K562 (cell line): ENCODE measurements around the gene ANKRD44. TPM values are rescaled to one million over a fixed set of nuclear protein-coding genes. Genes with fewer than 3 reads are reported as not detected.

Experiments used
- ATAC-seq: fragments of 200-7000 bp; cut with Tn5 transposase; 3 replicates; pipeline ENCODE4 v1.9.1; 2020; ENCODE audit warnings: moderate library complexity
- BruUV-seq: library from RNA; stranded (reverse); fragments of 400-500 nt; replicated peaks from 2 replicates; lab custom pipeline; 2021; lab: Mats Ljungman, UMichigan
- CTCF ChIA-PET: fragments of 300-600 bp; formaldehyde crosslinking; extraction: SDS; loops from one replicate; lab custom pipeline; 2021; ENCODE audit warnings: low intra/inter-chr PET ratio; lab: Yijun Ruan, JAX
- POLR2A ChIA-PET: fragments of 300-600, 350-650 bp; sonication (Branson Sonifier 250); formaldehyde crosslinking; extraction: SDS; loops from one replicate; lab custom pipeline; 2021; ENCODE audit warnings: antibody characterized with exemption, inconsistent platforms; lab: Yijun Ruan, JAX
- DNase-seq, 4 experiments: peaks; one replicate each; pipeline versions ENCODE4 v3.0.0 to v3.0.0-alpha.2; 2011 to 2018; ENCODE audit warnings: low spot score in 3 of 4, mixed read lengths in 3 of 4; ENCODE audit errors: extremely low read depth in 1 of 4
- FAIRE-seq: peaks from 2 replicates; lab custom pipeline; 2011; peaks lifted over from hg19 to GRCh38; lab: Jason Lieb, UNC
- H2AFZ ChIP-seq: 2 replicates; pipeline ENCODE4 v1.6.0; 2011; ENCODE audit warnings: low read depth, low read length, control low read depth, inconsistent platforms
- H3K27ac ChIP-seq: fragments of 200-600 bp; 3 replicates; pipeline ENCODE4 v1.8.0; 2011; ENCODE audit warnings: low read depth, mild to moderate bottlenecking, control low read depth, inconsistent platforms, low read length, moderate library complexity, mixed read lengths; ENCODE audit errors: extremely low read depth
- H3K27me3 ChIP-seq, 2 experiments: fragments of 300-600 bp in 1 of 2; 2 replicates in 1 of 2; 3 replicates in 1 of 2; pipeline versions ENCODE4 v1.6.0 to v1.8.0; 2011; ENCODE audit warnings: inconsistent platforms in 2 of 2, low read length in 2 of 2, mild to moderate bottlenecking in 1 of 2, mixed read lengths in 1 of 2, moderate library complexity in 1 of 2; ENCODE audit not compliant: control insufficient read depth in 2 of 2, insufficient read depth in 2 of 2
- H3K36me3 ChIP-seq: fragments of 300-600 bp; 3 replicates; pipeline ENCODE4 v1.8.0; 2011; ENCODE audit warnings: mild to moderate bottlenecking, low read length, inconsistent platforms; ENCODE audit not compliant: control insufficient read depth, insufficient read depth
- H3K4me1 ChIP-seq, 2 experiments: fragments of 200-600 bp in 1 of 2; replicated peaks in 1 of 2; 2 replicates in 1 of 2; 3 replicates in 1 of 2; pipeline versions ENCODE4 v1.5.1 to v1.8.0; 2011; ENCODE audit warnings: inconsistent platforms in 2 of 2, low read length in 2 of 2, mild to moderate bottlenecking in 1 of 2, mixed read lengths in 1 of 2, moderate library complexity in 1 of 2; ENCODE audit not compliant: control insufficient read depth in 2 of 2, insufficient read depth in 2 of 2
- H3K4me2 ChIP-seq: 2 replicates; pipeline ENCODE4 v1.6.1; 2011; ENCODE audit warnings: low read length, control low read depth, inconsistent platforms, mixed read lengths; ENCODE audit not compliant: insufficient read depth
- H3K4me3 ChIP-seq: fragments of 200-600 bp; sonication (generic), shearing (Covaris generic); 2 replicates; pipeline ENCODE4 v1.5.1; 2016; ENCODE audit warnings: control low read depth, inconsistent platforms
- H3K79me2 ChIP-seq: fragments of 200-600 bp; 3 replicates; pipeline ENCODE4 v1.8.0; 2011; ENCODE audit warnings: low read length, inconsistent platforms; ENCODE audit not compliant: control insufficient read depth, insufficient read depth
- H3K9ac ChIP-seq, 2 experiments: 2 replicates each; pipeline versions ENCODE4 v1.6.0 to v1.6.1; 2011; ENCODE audit warnings: low read depth in 2 of 2, low read length in 2 of 2, control low read depth in 1 of 2, inconsistent platforms in 1 of 2, mild to moderate bottlenecking in 1 of 2, mixed read lengths in 1 of 2; ENCODE audit not compliant: insufficient read depth in 1 of 2
- H3K9me1 ChIP-seq: one replicate; pipeline ENCODE4 v1.6.0; 2011; ENCODE audit warnings: inconsistent platforms, mild to moderate bottlenecking, low read length, moderate library complexity; ENCODE audit not compliant: control insufficient read depth, insufficient read depth
- H3K9me3 ChIP-seq: replicated peaks from 2 replicates; pipeline ENCODE4 v1.5.1; 2011; ENCODE audit warnings: low read depth, low read length, inconsistent platforms; ENCODE audit not compliant: control insufficient read depth, insufficient read depth
- H4K20me1 ChIP-seq: replicated peaks from 2 replicates; pipeline ENCODE4 v1.6.1; 2011; ENCODE audit warnings: low read length, inconsistent platforms, mixed read lengths; ENCODE audit not compliant: control insufficient read depth, insufficient read depth
- BACH1 ChIP-seq: fragments of 200-800 bp; sonication (Bioruptor generic); IDR thresholded peaks from 2 replicates; pipeline ENCODE4 v1.6.1; 2016; ENCODE audit warnings: missing genetic modification characterization, missing compliant biosample characterization
- EHMT2 ChIP-seq: fragments of 450-650 bp; IDR thresholded peaks from 2 replicates; pipeline ENCODE4 v1.6.1; 2018; ENCODE audit warnings: antibody characterized with exemption
- ELK1 ChIP-seq: sonication (generic); formaldehyde crosslinking; IDR thresholded peaks from 2 replicates; pipeline ENCODE4 v1.8.1; 2022; ENCODE audit warnings: missing genetic modification reagents
- ESRRB ChIP-seq: fragments of 250-450 bp; sonication (Bioruptor Pico); IDR thresholded peaks from 2 replicates; pipeline ENCODE4 v1.5.0; 2020; ENCODE audit warnings: mild to moderate bottlenecking, moderate library complexity, borderline replicate concordance
- IRF9 ChIP-seq: fragments of 450-650 bp; IDR thresholded peaks from 2 replicates; pipeline ENCODE4 v1.6.1; 2016; ENCODE audit warnings: missing biosample characterization, missing genetic modification characterization
- NCOA6 ChIP-seq: fragments of 450-650 bp; IDR thresholded peaks from 2 replicates; pipeline ENCODE4 v1.6.1; 2017; ENCODE audit warnings: mild to moderate bottlenecking
- POU5F1 ChIP-seq: fragments of 150-350 bp; IDR thresholded peaks from 2 replicates; pipeline ENCODE4 v1.6.1; 2014; ENCODE audit warnings: borderline replicate concordance, low read length, low read depth, mild to moderate bottlenecking; ENCODE audit not compliant: partially characterized antibody
- TFAM ChIP-seq: fragments of 250-450 bp; sonication (Bioruptor Pico); conservative IDR thresholded peaks from 2 replicates; pipeline ENCODE4 v1.5.0; 2021; ENCODE audit warnings: mild to moderate bottlenecking, moderate library complexity
- TGIF2 ChIP-seq: sonication (generic); formaldehyde crosslinking; IDR thresholded peaks from 2 replicates; pipeline ENCODE4 v1.8.1; 2022; ENCODE audit warnings: mild to moderate bottlenecking, missing genetic modification reagents, moderate library complexity
- ZBTB17 ChIP-seq: fragments of 450-650 bp; formaldehyde crosslinking; IDR thresholded peaks from 2 replicates; pipeline ENCODE4 v1.4.0; 2020; ENCODE audit warnings: mild to moderate bottlenecking
- WGBS: fragments of 100-300 bp; shearing (Covaris generic); methylation state at CpG from one replicate; pipeline ENCODE4 v1.1.6; 2016; ENCODE audit warnings: low coverage, mixed read lengths; ENCODE audit not compliant: insufficient coverage; ENCODE audit errors: missing lambda C conversion rate; 5-methylcytosine and 5-hydroxymethylcytosine counted together
- in situ Hi-C: fragments of 300-500 bp; cut with MboI; formaldehyde crosslinking; loops from 4 replicates; pipeline ENCODE4 v1.15.0; 2018; ENCODE audit warnings: inconsistent platforms, mixed read lengths
- intact Hi-C: fragments of 100-400 bp; cut with micrococcal nuclease; formaldehyde crosslinking; loops from 2 replicates; pipeline ENCODE4 v1.14.2; 2022
- polyA plus RNA-seq, 8 experiments: library from polyadenylated mRNA; depleted of rRNA in 4 of 8; stranded (reverse) in 5 of 8; unstranded in 3 of 8; fragments of >200 nt; fragmentation: Nextera tagmentation in 2 of 8; fragmentation: Illumina TruSeq in 1 of 8; extraction: Ambion mirVana in 2 of 8; extraction: Trizol in 1 of 8; gene quantifications; 2 replicates each; pipeline versions ENCODE4 v1.2.1 to v1.2.3, GENCODE V29; 2011 to 2014; ENCODE audit warnings: inconsistent platforms in 1 of 8, missing spikeins in 1 of 8
- total RNA-seq, 7 experiments: library from RNA; depleted of rRNA in 6 of 7; stranded (reverse); fragments of >200 nt in 6 of 7; fragmentation: Illumina TruSeq in 2 of 7; extraction: Trizol in 2 of 7; gene quantifications; 2 replicates each; pipeline versions ENCODE4 v1.2.1 to v1.2.3, GENCODE V29; 2011 to 2021; ENCODE audit warnings: low replicate concordance in 1 of 7
- TF ChIP-seq, protein P1 (sequence below): IDR thresholded peaks from 2 replicates; pipeline ENCODE4 v1.6.1; 2012; ENCODE audit warnings: low read depth, low read length, improper control_type of control experiment, borderline replicate concordance
- TF ChIP-seq, protein P2 (sequence below), 2 experiments: IDR thresholded peaks in 1 of 2; conservative IDR thresholded peaks in 1 of 2; 2 replicates each; pipeline ENCODE4 v1.6.1; 2016; ENCODE audit warnings: low read depth in 2 of 2, mild to moderate bottlenecking in 1 of 2, missing compliant biosample characterization in 1 of 2, missing genetic modification characterization in 1 of 2, moderate library complexity in 1 of 2
- TF ChIP-seq, protein P3 (sequence below): fragments of 150-350 bp; conservative IDR thresholded peaks from 2 replicates; pipeline ENCODE4 v1.6.1; 2014; ENCODE audit warnings: low read length

The ANKRD44 gene
- total and polyA plus RNA-seq, 9 of the 15 experiments (the other 6 are each of a cell fraction or from before 2014, with no cell fraction given), result 0.03 to 0.64 (median 0.07) TPM; not detected in 3

DNA sequence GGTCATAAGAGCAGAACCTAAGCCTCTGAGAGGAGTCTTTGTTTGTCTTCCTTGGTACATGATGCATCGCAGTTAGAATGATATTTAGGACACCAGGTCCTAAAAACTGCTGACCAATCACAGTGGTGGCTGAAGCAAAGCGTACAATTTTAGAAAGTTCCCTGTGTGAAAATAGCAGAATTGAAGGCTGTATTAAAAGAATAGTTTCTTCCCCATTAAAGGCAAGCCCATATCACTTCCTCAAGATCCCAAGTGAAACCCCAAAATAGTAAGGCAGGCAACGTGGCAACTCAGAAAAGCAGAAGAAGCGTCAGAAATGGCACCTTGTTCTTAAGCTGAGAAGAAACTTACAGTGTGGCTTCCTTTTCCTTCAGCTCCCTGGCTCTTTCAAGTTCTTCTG lies 229.3 kb downstream of the ANKRD44 start:
- in situ Hi-C loops, result no loop called here
- H3K4me1 ChIP-seq, result no peaks in the 10 kb centered on the region
- no peak overlapping the region for H3K27ac ChIP-seq
- no TSS peak for BruUV-seq
- POLR2A ChIA-PET, result no interaction called here
- H3K27me3 ChIP-seq, result no peaks in the 10 kb centered on the region; a peak in 2 of 5 replicates
- ATAC-seq (no peak), DNase-seq (no peak), FAIRE-seq (no peak)
- CTCF ChIA-PET, result no interaction called here
- TF ChIP-seq BACH1 (no peak), IRF9 (tag) (no peak), TFAM (CRISPR knock-in tag) (no peak), TGIF2 (CRISPR knock-in tag) (no peak), POU5F1 (no peak), ELK1 (CRISPR knock-in tag) (no peak), NCOA6 (no peak), ZBTB17 (no peak), ESRRB (CRISPR knock-in tag) (no peak), EHMT2 (no peak)
- TF ChIP-seq, protein P1, sequence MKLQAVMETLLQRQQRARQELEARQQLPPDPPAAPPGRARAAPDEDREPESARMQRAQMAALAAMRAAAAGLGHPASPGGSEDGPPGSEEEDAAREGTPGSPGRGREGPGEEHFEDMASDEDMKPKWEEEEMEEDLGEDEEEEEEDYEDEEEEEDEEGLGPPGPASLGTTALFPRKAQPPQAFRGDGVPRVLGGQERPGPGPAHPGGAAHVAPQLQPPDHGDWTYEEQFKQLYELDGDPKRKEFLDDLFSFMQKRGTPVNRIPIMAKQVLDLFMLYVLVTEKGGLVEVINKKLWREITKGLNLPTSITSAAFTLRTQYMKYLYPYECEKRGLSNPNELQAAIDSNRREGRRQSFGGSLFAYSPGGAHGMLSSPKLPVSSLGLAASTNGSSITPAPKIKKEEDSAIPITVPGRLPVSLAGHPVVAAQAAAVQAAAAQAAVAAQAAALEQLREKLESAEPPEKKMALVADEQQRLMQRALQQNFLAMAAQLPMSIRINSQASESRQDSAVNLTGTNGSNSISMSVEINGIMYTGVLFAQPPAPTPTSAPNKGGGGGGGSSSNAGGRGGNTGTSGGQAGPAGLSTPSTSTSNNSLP, result no peak
- TF ChIP-seq, protein P2, sequence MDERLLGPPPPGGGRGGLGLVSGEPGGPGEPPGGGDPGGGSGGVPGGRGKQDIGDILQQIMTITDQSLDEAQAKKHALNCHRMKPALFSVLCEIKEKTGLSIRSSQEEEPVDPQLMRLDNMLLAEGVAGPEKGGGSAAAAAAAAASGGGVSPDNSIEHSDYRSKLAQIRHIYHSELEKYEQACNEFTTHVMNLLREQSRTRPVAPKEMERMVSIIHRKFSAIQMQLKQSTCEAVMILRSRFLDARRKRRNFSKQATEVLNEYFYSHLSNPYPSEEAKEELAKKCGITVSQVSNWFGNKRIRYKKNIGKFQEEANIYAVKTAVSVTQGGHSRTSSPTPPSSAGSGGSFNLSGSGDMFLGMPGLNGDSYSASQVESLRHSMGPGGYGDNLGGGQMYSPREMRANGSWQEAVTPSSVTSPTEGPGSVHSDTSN (CRISPR knock-in tag; IDR thresholded peaks at IDR 0.05; ENCODE audit: low read depth), result no peak
- TF ChIP-seq, protein P2 (tag; conservative IDR thresholded peaks at IDR 0.05; ENCODE audit: low read depth), result no peak
- TF ChIP-seq, protein P3, sequence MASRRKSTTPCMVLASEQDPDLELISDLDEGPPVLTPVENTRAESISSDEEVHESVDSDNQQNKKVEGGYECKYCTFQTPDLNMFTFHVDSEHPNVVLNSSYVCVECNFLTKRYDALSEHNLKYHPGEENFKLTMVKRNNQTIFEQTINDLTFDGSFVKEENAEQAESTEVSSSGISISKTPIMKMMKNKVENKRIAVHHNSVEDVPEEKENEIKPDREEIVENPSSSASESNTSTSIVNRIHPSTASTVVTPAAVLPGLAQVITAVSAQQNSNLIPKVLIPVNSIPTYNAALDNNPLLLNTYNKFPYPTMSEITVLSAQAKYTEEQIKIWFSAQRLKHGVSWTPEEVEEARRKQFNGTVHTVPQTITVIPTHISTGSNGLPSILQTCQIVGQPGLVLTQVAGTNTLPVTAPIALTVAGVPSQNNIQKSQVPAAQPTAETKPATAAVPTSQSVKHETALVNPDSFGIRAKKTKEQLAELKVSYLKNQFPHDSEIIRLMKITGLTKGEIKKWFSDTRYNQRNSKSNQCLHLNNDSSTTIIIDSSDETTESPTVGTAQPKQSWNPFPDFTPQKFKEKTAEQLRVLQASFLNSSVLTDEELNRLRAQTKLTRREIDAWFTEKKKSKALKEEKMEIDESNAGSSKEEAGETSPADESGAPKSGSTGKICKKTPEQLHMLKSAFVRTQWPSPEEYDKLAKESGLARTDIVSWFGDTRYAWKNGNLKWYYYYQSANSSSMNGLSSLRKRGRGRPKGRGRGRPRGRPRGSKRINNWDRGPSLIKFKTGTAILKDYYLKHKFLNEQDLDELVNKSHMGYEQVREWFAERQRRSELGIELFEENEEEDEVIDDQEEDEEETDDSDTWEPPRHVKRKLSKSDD, result no peak
- no peaks in the 10 kb centered on the region for H3K79me2 ChIP-seq
- H3K36me3 ChIP-seq, result no peaks in the 10 kb centered on the region
- WGBS, result 2% methylated on average over 4 of the region's 4 CpGs
- H2AFZ ChIP-seq, result no peak overlapping the region
- no peak overlapping the region for H3K9ac ChIP-seq
- no peaks in the 10 kb centered on the region for H3K9me1 ChIP-seq
- no peak overlapping the region for H3K4me3 ChIP-seq
- intact Hi-C loops, result no loop called here
- H4K20me1 ChIP-seq, result no peaks in the 10 kb centered on the region
- no peaks in the 10 kb centered on the region for H3K9me3 ChIP-seq
- H3K4me2 ChIP-seq, result no peak overlapping the region
